Upper lobe of right lung (tissue), 1 donor: ENCODE data around the gene EPHB4. TPM values are rescaled to one million over a fixed set of nuclear protein-coding genes. Genes with fewer than 3 reads are reported as not detected.

Experiments used
- ATAC-seq: fragments of 200-7000 bp; cut with Tn5 transposase; one replicate; pipeline ENCODE4 v1.9.1; 2020; ENCODE audit warnings: mild to moderate bottlenecking, moderate library complexity
- DNase-seq: peaks from one replicate; pipeline ENCODE4 v3.0.0-alpha.2; 2020
- H3K27ac ChIP-seq: fragments of 200-600 bp; one replicate; pipeline ENCODE4 v1.8.0; 2022
- H3K27me3 ChIP-seq: fragments of 200-600 bp; one replicate; pipeline ENCODE4 v1.8.0; 2022; ENCODE audit warnings: mild to moderate bottlenecking
- H3K36me3 ChIP-seq: fragments of 200-600 bp; one replicate; pipeline ENCODE4 v1.8.0; 2022
- H3K4me1 ChIP-seq: fragments of 200-600 bp; one replicate; pipeline ENCODE4 v1.8.0; 2022
- H3K4me3 ChIP-seq: fragments of 200-600 bp; one replicate; pipeline ENCODE4 v1.8.0; 2022; ENCODE audit warnings: mild to moderate bottlenecking
- H3K9me3 ChIP-seq: fragments of 200-600 bp; one replicate; pipeline ENCODE4 v1.8.0; 2022
- intact Hi-C: fragments of 100-400 bp; cut with DNase I; formaldehyde crosslinking; loops from one replicate; pipeline ENCODE4 v1.11.0; 2022
- total RNA-seq: library from RNA; stranded (reverse); fragmentation: NEBNext Ultra II Directional; extraction: Animal tissue kit (Norgen Biotek cat#: 25700); gene quantifications from one replicate; pipeline ENCODE4 v1.2.1, GENCODE V29; 2021
- TF ChIP-seq, protein P1 (sequence below): fragments of 200-600 bp; IDR thresholded peaks from one replicate; pipeline ENCODE4 v1.8.0; 2022; ENCODE audit warnings: antibody characterized with exemption
- donor health status: DM: no; HTN: yes; CAD: no; lungs with severe emphysema.

The EPHB4 gene
- total RNA-seq, 1 donor from 2014 or later, result 117 TPM

DNA sequence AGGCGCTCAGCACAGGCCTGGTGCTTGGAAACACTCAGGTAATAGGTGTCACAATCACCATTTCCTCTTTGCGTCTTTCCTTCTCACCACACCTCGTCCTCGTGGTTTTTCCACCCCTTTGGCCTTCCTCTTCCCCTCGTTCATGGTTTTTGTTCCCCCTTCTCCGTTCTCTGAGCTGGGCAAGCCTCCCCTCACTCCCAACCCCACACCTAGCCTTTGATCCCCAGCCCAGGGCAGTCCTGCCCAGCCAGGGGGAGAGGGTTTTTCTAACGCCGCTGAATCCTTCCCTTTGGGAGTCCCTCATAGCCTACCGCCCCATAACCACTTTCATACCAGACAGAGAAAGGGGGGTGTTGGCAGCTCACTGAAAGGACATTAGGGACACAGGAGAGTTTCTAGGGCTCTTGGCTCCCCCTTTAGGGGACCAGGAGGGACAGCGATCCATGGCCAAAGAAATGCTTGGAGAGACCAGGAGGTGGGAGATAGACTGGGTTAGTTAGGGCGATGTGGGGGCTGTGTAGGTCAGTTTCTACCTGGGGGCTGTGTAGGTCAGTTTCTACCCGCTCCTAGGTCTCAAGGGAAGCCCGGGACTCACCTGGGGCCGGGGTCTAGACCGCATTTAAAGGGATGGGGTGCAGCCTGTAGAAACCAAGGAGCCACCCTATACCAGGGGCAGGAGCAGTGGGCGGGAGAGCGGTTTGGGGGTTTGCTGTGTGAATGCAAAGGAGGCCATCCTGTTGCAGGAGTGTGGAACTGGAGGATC is 1.4 kb downstream of the EPHB4 start:
- Histone ChIP-seq H3K4me1 (peaks cover 23% of the 10 kb centered on the region), H3K9me3 (no peaks in the 10 kb centered on the region), H3K27me3 (no peaks in the 10 kb centered on the region), H3K36me3 (peaks cover 28% of the 10 kb centered on the region), H3K4me3 (peak overlapping the region; percentile 64), H3K27ac (peak overlapping the region; percentile 78)
- ATAC-seq, result peak; percentile 5
- TF ChIP-seq, protein P1, sequence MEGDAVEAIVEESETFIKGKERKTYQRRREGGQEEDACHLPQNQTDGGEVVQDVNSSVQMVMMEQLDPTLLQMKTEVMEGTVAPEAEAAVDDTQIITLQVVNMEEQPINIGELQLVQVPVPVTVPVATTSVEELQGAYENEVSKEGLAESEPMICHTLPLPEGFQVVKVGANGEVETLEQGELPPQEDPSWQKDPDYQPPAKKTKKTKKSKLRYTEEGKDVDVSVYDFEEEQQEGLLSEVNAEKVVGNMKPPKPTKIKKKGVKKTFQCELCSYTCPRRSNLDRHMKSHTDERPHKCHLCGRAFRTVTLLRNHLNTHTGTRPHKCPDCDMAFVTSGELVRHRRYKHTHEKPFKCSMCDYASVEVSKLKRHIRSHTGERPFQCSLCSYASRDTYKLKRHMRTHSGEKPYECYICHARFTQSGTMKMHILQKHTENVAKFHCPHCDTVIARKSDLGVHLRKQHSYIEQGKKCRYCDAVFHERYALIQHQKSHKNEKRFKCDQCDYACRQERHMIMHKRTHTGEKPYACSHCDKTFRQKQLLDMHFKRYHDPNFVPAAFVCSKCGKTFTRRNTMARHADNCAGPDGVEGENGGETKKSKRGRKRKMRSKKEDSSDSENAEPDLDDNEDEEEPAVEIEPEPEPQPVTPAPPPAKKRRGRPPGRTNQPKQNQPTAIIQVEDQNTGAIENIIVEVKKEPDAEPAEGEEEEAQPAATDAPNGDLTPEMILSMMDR, result peak; percentile 11
- intact Hi-C loops, result no loop called here
- no peak for DNase-seq

DNA sequence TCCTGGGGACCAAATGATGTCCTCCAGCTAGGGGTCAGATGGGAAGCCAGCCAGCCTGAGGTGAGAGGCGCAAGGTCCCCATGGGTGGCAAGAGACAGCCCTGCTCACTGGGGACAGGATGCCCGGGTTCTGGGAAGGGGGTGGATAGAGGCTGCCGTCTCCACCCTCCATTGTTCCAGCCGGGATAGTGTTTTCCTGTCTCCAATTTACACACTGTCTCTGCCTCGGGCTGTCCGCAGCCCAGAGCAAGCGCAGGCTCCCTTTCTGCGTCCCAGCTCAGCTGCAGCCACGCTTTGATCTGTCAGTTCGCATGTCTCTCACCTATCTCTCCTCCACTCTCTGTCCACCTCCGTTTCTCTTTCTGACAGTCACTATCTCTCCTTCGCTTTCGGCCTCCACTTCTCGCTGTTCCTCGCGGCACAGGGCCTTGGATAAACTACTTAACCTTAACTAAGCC is 2.1 kb downstream of the EPHB4 start:
- Histone ChIP-seq H3K4me3 (peak overlapping the region; percentile 64), H3K36me3 (peaks cover 35% of the 10 kb centered on the region), H3K27me3 (no peaks in the 10 kb centered on the region), H3K27ac (peak overlapping the region; percentile 78), H3K4me1 (peaks cover 23% of the 10 kb centered on the region), H3K9me3 (no peaks in the 10 kb centered on the region)
- intact Hi-C loops, result no loop called here
- TF ChIP-seq, protein P1, result no peak
- DNase-seq (no peak), ATAC-seq (peak; percentile 2)

DNA sequence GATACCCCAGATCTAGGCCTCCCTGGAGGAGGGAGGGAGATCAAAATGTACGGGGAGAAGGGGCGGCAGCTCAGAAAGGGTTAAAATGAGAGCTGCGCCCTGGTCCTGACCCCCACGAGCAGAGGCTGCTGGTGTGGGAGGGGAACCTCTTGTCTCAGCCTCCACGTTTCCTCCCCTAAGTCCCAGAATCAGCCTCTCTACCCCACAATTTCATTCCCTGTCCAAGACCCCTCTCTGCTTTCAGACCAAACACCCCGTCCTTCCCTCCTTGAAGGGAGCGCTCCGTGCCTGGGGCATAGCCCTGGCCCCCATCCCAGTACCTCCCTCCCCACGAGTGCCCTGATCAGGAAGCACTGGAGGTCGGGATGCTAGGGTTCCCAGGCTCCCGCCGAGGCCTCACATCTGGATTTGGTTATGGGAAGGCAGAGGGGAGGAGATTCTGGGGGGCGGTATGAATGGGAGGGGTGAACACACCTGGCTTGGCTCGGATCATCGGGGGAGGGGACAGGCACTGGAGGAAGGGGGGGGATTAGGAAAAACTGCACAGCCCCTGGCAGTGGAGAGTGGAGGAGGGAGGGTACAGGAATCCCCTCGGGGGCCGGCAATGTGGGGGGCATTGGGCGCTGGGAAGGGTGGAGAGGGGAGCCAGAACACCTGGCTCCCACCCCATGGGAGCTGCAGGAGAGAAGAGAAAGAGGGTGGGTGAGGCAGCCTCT is 2.7 kb downstream of the EPHB4 start:
- H3K36me3 ChIP-seq, result peaks cover 40% of the 10 kb centered on the region
- no peak for DNase-seq

DNA sequence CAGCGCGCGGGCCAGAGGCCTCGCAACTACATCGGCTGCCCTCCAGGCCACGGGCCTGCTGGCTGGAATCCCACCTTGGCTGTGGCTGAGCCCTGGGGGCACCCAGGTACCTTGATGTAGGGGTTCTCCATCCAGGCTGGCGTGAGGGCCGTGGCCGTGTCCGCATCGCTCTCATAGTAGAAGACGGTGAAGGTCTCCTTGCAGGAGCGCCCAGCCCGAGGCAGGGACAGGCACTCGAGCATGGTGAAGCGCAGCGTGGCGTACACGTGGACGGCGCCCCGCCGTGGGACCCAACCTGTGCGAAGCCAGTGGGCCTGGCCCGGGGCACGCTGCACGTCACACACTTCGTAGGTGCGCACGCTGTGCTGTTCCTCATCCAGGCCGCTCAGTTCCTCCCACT is 3.8 kb downstream of the EPHB4 start:
- no peaks in the 10 kb centered on the region for H3K27me3 ChIP-seq
- no peaks in the 10 kb centered on the region for H3K9me3 ChIP-seq
- no peak for DNase-seq
- TF ChIP-seq, protein P1, result no peak
- intact Hi-C loops, result no loop called here
- no peak overlapping the region for H3K27ac ChIP-seq
- H3K4me1 ChIP-seq, result peaks cover 20% of the 10 kb centered on the region
- no peak overlapping the region for H3K4me3 ChIP-seq
- peaks cover 51% of the 10 kb centered on the region for H3K36me3 ChIP-seq
- no peak for ATAC-seq

More for the DNA sequence above, 2.7 kb downstream of the EPHB4 start:
- Histone ChIP-seq H3K4me3 (peak overlapping the region; percentile 64), H3K9me3 (no peaks in the 10 kb centered on the region), H3K27me3 (no peaks in the 10 kb centered on the region), H3K4me1 (peaks cover 23% of the 10 kb centered on the region), H3K27ac (no peak overlapping the region)
- TF ChIP-seq, protein P1, result no peak
- intact Hi-C loops, result no loop called here
- no peak for ATAC-seq

DNA sequence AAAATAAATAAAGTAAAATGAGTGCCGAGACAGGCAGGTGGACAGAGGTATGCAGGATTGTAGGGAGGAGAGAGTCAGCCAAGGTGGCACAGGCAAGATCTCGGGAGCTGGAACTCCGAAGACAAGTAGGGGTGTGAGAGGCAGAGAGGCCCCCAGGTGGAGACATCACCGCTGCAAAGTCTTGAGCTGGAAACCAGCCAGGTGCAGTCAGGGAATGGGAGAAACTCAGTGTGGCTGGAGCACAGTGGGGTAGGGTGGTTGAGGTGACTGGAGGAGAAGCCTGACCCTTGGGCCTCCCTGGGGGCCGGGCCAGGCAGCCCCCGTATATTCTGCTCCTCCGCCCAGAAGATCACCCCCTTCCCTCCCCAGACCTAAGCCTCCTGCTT is 4.2 kb downstream of the EPHB4 start:
- no peaks in the 10 kb centered on the region for H3K27me3 ChIP-seq
- H3K4me3 ChIP-seq, result no peak overlapping the region
- no peak for ATAC-seq
- DNase-seq, result no peak
- no peak overlapping the region for H3K27ac ChIP-seq
- peaks cover 16% of the 10 kb centered on the region for H3K4me1 ChIP-seq
- H3K9me3 ChIP-seq, result no peaks in the 10 kb centered on the region
- H3K36me3 ChIP-seq, result peaks cover 55% of the 10 kb centered on the region
- TF ChIP-seq, protein P1, result no peak
- intact Hi-C loops, result no loop called here
